ENCODE measurements around the gene KRT71. TPM values are rescaled to one million over a fixed set of nuclear protein-coding genes. Genes with fewer than 3 reads are reported as not detected.

The KRT71 gene
- polyA plus RNA-seq, 3 donors = not detected

DNA sequence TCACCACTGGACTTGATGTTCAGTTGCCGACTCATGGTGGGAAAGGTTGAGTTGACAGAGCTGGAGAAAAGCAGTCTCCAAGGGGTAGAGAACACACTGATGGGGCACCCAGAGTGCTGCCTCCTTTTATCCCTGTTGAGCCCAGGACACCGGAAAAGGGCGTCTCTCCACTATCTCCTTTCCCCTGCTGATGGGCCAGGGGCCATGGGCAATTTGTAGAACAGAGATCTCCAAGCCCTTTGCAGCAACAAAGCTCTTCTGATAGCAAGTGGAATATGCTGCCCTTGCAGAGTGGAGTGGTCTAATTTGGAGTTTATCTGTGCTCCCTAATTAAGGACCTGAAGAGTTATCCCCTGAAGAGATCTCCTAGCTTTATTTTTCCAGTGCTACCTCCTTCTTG is 20.8 kb upstream of the KRT71 start, which contains the start of gene KRT74:
KRT74 (minus strand) TSS at position 101 of the 400 bp plus-strand sequence; CDS start at position 35, 66 bp downstream.
- Histone ChIP-seq H4K20me1 (ENCODE audit: insufficient read depth, low read length) (no peaks in the 10 kb centered on the region), H3K4me2 (replicated peaks; ENCODE audit: extremely low read depth, low read length, poor library complexity, severe bottlenecking) (no peak within 1 kb of the TSS), H3K9me3 (replicated peaks in 1 of 2; ENCODE audit: control insufficient read depth in 1 of 2, insufficient read depth in 1 of 2, low read length in 2 of 2) (no peaks in the 10 kb centered on the region), H3K4me3 (replicated peaks in 1 of 3; ENCODE audit: low read depth in 2 of 3, low read length in 3 of 3) (no peak within 1 kb of the TSS), H3K79me2 (ENCODE audit: insufficient read depth, low read length) (no peaks in the 10 kb centered on the region), H3K27me3 (ENCODE audit: control insufficient read depth in 2 of 2, insufficient read depth in 2 of 2, low read length in 2 of 2) (no peaks in the 10 kb centered on the region), H2AFZ (ENCODE audit: insufficient read depth, low read depth, low read length, poor library complexity, severe bottlenecking) (no peak within 1 kb of the TSS), H3K9ac (ENCODE audit: insufficient read depth, low read length, poor library complexity, severe bottlenecking) (no peak within 1 kb of the TSS), H3K27ac (ENCODE audit: low read depth in 1 of 2, low read length in 2 of 2) (no peak within 1 kb of the TSS), H3K4me1 (ENCODE audit: control insufficient read depth in 1 of 2, insufficient read depth in 2 of 2, low read length in 2 of 2) (no peaks in the 10 kb centered on the region), H3K36me3 (replicated peaks in 1 of 2; ENCODE audit: control insufficient read depth in 1 of 2, insufficient read depth in 2 of 2, low read length in 2 of 2) (no peaks in the 10 kb centered on the region)
- no peak for DNase-seq
- H3K9me3 Mint-ChIP-seq = no peaks in the 10 kb centered on the region
- no peak for TF ChIP-seq CTCF (IDR thresholded peaks at IDR 0.05)
- peak within 1 kb of the TSS in 1 of 7 donors; percentile 31 for H3K27ac Mint-ChIP-seq
- peaks cover 1 to 6% (median 5%) of the 10 kb centered on the region in 3 donors for H3K27me3 Mint-ChIP-seq (ENCODE audit: low read depth in 3 of 3)
- H3K4me1 Mint-ChIP-seq = no peaks in the 10 kb centered on the region
- H3K4me3 Mint-ChIP-seq = no peak within 1 kb of the TSS
- intact Hi-C loops (cut with micrococcal nuclease) = no loop called here
- no CpG with 5 or more reads among the region's 3 CpGs for WGBS (ENCODE audit: insufficient coverage)
- H3K36me3 Mint-ChIP-seq = no peaks in the 10 kb centered on the region

GRCh38 chr12:52573306-52573705 is 20.4 kb upstream of the KRT71 start:
- H4K20me1 ChIP-seq (ENCODE audit: insufficient read depth, low read length) = no peaks in the 10 kb centered on the region
- H3K9ac ChIP-seq (ENCODE audit: insufficient read depth, low read length, poor library complexity, severe bottlenecking) = no peak overlapping the region
- H3K4me2 ChIP-seq (replicated peaks; ENCODE audit: extremely low read depth, low read length, poor library complexity, severe bottlenecking) = no peak overlapping the region
- no peaks in the 10 kb centered on the region for H3K9me3 ChIP-seq (replicated peaks in 1 of 2; ENCODE audit: control insufficient read depth in 1 of 2, insufficient read depth in 1 of 2, low read length in 2 of 2)
- H3K79me2 ChIP-seq (ENCODE audit: insufficient read depth, low read length) = no peaks in the 10 kb centered on the region
- H3K36me3 ChIP-seq (replicated peaks in 1 of 2; ENCODE audit: control insufficient read depth in 1 of 2, insufficient read depth in 2 of 2, low read length in 2 of 2) = no peaks in the 10 kb centered on the region
- Mint-ChIP-seq H3K9me3 (no peaks in the 10 kb centered on the region), H3K36me3 (no peaks in the 10 kb centered on the region), H3K4me1 (no peaks in the 10 kb centered on the region), H3K4me3 (no peak overlapping the region), H3K27ac (no peak overlapping the region), H3K27me3 (ENCODE audit: low read depth in 3 of 3) (peaks cover 1 to 6% (median 5%) of the 10 kb centered on the region in 3 donors)
- intact Hi-C loops (cut with micrococcal nuclease) = no loop called here
- H3K4me3 ChIP-seq (replicated peaks in 1 of 3; ENCODE audit: low read depth in 2 of 3, low read length in 3 of 3) = no peak overlapping the region
- 98% methylated on average over 8 of the region's 15 CpGs for WGBS (ENCODE audit: insufficient coverage)
- H3K27ac ChIP-seq (ENCODE audit: low read depth in 1 of 2, low read length in 2 of 2) = no peak overlapping the region
- TF ChIP-seq CTCF (IDR thresholded peaks at IDR 0.05) = no peak
- DNase-seq = no peak
- no peaks in the 10 kb centered on the region for H3K4me1 ChIP-seq (ENCODE audit: control insufficient read depth in 1 of 2, insufficient read depth in 2 of 2, low read length in 2 of 2)
- no peak overlapping the region for H2AFZ ChIP-seq (ENCODE audit: insufficient read depth, low read depth, low read length, poor library complexity, severe bottlenecking)
- H3K27me3 ChIP-seq (ENCODE audit: control insufficient read depth in 2 of 2, insufficient read depth in 2 of 2, low read length in 2 of 2) = no peaks in the 10 kb centered on the region
